ENCODE measurements around the gene PELO. TPM values are rescaled to one million over a fixed set of nuclear protein-coding genes. Genes with fewer than 3 reads are reported as not detected.
A peak's percentile ranks its signal among the peaks of the same experiment; 100 is the strongest.

PELO gene
- total RNA-seq, 1 experiment from 2014 or later, result 12.4 TPM

DNA sequence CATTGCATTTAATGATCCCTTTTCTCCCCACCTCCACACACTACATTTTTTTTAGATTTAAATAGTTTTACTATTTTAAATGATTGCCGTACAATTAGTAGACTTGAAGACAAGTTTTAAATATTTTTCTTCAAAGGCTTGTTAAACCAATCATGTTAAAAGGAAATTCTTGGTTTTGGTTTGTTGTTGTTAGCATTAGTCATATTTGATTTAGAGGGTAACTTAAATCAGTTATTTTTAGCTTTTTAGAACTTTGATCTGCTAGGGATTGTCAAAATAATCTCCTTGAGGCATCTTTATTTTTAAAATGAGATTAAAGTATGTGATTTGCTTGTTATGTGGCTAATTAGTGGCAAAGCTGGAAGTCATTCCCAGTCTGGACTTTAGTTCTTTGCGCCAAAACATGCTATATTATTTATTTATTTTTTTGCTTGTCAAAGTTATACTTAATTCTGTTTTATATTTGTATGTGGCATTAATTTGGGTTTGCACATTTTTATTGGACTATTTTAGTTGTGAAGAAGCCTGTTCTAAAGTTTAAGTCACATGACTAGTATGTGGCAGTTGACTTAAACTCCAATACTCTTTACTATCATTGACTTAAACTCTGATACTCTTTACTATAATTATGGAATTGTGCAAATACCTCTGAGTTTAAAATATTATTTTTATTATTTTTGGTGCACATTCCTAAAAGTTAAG is 14.7 kb downstream of the PELO start:
- no peak for ATAC-seq
- intact Hi-C loops (cut with micrococcal nuclease; ENCODE audit: unreplicated experiment), result no loop called here
- ChIA-PET CTCF (no interaction called here), POLR2A (no interaction called here)
- in situ Hi-C loops (cut with HindIII; ENCODE audit: low pct_unique_long_range_greater_than_20kb, low sequenced_read_pairs), result no loop called here
- Histone ChIP-seq H3K4me3 (ENCODE audit: low read depth in 2 of 2, low read length in 2 of 2) (peak overlapping the region; percentile 73 to 94), H3K27me3 (ENCODE audit: control insufficient read depth, insufficient read depth, low read length) (no peaks in the 10 kb centered on the region), H3K36me3 (ENCODE audit: control insufficient read depth, insufficient read depth, low read length) (peaks cover 23% of the 10 kb centered on the region), H3K9me3 (ENCODE audit: control insufficient read depth, insufficient read depth, low read depth, low read length) (no peaks in the 10 kb centered on the region), H3K27ac (ENCODE audit: low read length) (peak overlapping the region; percentile 57; the same call in 1 of the 2 replicates), H3K4me1 (ENCODE audit: control insufficient read depth, insufficient read depth, low read length) (peaks cover 28% of the 10 kb centered on the region)
- TF ChIP-seq REST (IDR thresholded peaks at IDR 0.05; ENCODE audit: insufficient read depth in 1 of 2, low read depth in 2 of 2, low read length in 1 of 2), result no peak
- no peak for TF ChIP-seq SIN3A (IDR thresholded peaks at IDR 0.05; ENCODE audit: borderline replicate concordance, insufficient read depth, low read depth, low read length)
- no peak for TF ChIP-seq TCF7L2 (IDR thresholded peaks at IDR 0.05; ENCODE audit: low read depth, low read length)
- no peak for TF ChIP-seq POLR2AphosphoS5 (IDR thresholded peaks at IDR 0.05; ENCODE audit: low read depth, low read length)
- TF ChIP-seq, protein P1, sequence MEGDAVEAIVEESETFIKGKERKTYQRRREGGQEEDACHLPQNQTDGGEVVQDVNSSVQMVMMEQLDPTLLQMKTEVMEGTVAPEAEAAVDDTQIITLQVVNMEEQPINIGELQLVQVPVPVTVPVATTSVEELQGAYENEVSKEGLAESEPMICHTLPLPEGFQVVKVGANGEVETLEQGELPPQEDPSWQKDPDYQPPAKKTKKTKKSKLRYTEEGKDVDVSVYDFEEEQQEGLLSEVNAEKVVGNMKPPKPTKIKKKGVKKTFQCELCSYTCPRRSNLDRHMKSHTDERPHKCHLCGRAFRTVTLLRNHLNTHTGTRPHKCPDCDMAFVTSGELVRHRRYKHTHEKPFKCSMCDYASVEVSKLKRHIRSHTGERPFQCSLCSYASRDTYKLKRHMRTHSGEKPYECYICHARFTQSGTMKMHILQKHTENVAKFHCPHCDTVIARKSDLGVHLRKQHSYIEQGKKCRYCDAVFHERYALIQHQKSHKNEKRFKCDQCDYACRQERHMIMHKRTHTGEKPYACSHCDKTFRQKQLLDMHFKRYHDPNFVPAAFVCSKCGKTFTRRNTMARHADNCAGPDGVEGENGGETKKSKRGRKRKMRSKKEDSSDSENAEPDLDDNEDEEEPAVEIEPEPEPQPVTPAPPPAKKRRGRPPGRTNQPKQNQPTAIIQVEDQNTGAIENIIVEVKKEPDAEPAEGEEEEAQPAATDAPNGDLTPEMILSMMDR (IDR thresholded peaks at IDR 0.05), result no peak
- DNase-seq (ENCODE audit: low read depth, low spot score), result no peak
- BruUV-seq (replicated peaks), result no TSS peak

DNA sequence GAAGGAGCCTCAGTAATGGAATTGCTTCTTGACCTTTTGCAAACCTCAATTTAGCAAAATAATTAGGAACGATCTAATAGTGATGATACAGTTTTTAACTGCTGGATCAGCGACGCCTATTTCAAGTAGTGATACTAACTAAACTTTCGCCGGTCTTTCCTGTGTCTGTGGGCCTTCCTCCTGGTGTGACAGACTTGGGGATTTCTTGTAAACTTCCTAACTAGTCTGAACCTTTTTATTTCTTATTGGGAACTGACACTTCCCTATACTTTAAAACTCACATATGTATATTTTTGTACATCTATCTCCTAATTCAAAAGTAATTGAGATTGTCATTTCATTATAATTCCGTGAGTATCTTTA is 15.2 kb downstream of the PELO start:
- DNase-seq (ENCODE audit: low read depth, low spot score) (no peak), ATAC-seq (no peak)
- Histone ChIP-seq H3K27ac (ENCODE audit: low read length) (no peak overlapping the region), H3K27me3 (ENCODE audit: control insufficient read depth, insufficient read depth, low read length) (no peaks in the 10 kb centered on the region), H3K4me1 (ENCODE audit: control insufficient read depth, insufficient read depth, low read length) (peaks cover 28% of the 10 kb centered on the region), H3K9me3 (ENCODE audit: control insufficient read depth, insufficient read depth, low read depth, low read length) (no peaks in the 10 kb centered on the region), H3K4me3 (ENCODE audit: low read depth in 2 of 2, low read length in 2 of 2) (peak overlapping the region; percentile 73 to 94), H3K36me3 (ENCODE audit: control insufficient read depth, insufficient read depth, low read length) (peaks cover 23% of the 10 kb centered on the region)
- CTCF ChIA-PET, result no interaction called here
- TF ChIP-seq, protein P1 (IDR thresholded peaks at IDR 0.05), result no peak
- TF ChIP-seq TCF7L2 (IDR thresholded peaks at IDR 0.05; ENCODE audit: low read depth, low read length), result no peak
- TF ChIP-seq POLR2AphosphoS5 (IDR thresholded peaks at IDR 0.05; ENCODE audit: low read depth, low read length), result no peak
- TF ChIP-seq SIN3A (IDR thresholded peaks at IDR 0.05; ENCODE audit: borderline replicate concordance, insufficient read depth, low read depth, low read length), result no peak
- TF ChIP-seq REST (IDR thresholded peaks at IDR 0.05; ENCODE audit: insufficient read depth in 1 of 2, low read depth in 2 of 2, low read length in 1 of 2), result no peak
- intact Hi-C loops (cut with micrococcal nuclease; ENCODE audit: unreplicated experiment) (no loop called here), in situ Hi-C loops (cut with HindIII; ENCODE audit: low pct_unique_long_range_greater_than_20kb, low sequenced_read_pairs) (no loop called here)
- BruUV-seq (replicated peaks), result no TSS peak
- POLR2A ChIA-PET, result no interaction called here
